Dendritic cell treated with granulocyte-macrophage colony-stimulating factor and Interleukin-4, amounts not matched to agents 40 ng/mL and 50 ng/mL, for 4 days (primary cell): Measurements from ENCODE around the gene NPBWR2.
"Not testable (repeated sequence)": the region's sequence is repeated elsewhere in the genome, so short reads cannot be mapped to it uniquely, and the experiment has no call there.

ENCODE experiments used
- H3K27ac Mint-ChIP-seq: one replicate; pipeline ENCODE4 v1.8.0; 2022; ENCODE audit warnings: mild to moderate bottlenecking, mixed read lengths
- H3K27me3 Mint-ChIP-seq: one replicate; pipeline ENCODE4 v1.8.0; 2022; ENCODE audit warnings: mild to moderate bottlenecking, mixed read lengths
- H3K36me3 Mint-ChIP-seq: one replicate; pipeline ENCODE4 v1.8.0; 2022; ENCODE audit warnings: low read depth, mixed read lengths
- H3K4me1 Mint-ChIP-seq: one replicate; pipeline ENCODE4 v1.8.0; 2022; ENCODE audit warnings: low read depth, mixed read lengths
- H3K4me3 Mint-ChIP-seq: one replicate; pipeline ENCODE4 v1.8.0; 2022; ENCODE audit warnings: mild to moderate bottlenecking, moderate library complexity, mixed read lengths
- H3K9me3 Mint-ChIP-seq: one replicate; pipeline ENCODE4 v1.8.0; 2022; ENCODE audit warnings: mixed read lengths
- intact Hi-C: fragments of 100-400 bp; cut with micrococcal nuclease; formaldehyde crosslinking; loops from one replicate; pipeline ENCODE4 v1.15.0; 2022

NPBWR2 gene

GRCh38 chr20:64136004-64136710, 28.8 kb upstream of the NPBWR2 start:
- Mint-ChIP-seq H3K9me3 (no peaks in the 10 kb centered on the region), H3K27ac (no peak overlapping the region), H3K27me3 (peaks cover 4% of the 10 kb centered on the region), H3K36me3 (no peaks in the 10 kb centered on the region), H3K4me3 (no peak overlapping the region), H3K4me1 (no peaks in the 10 kb centered on the region)
- intact Hi-C loops, result no loop called here

DNA sequence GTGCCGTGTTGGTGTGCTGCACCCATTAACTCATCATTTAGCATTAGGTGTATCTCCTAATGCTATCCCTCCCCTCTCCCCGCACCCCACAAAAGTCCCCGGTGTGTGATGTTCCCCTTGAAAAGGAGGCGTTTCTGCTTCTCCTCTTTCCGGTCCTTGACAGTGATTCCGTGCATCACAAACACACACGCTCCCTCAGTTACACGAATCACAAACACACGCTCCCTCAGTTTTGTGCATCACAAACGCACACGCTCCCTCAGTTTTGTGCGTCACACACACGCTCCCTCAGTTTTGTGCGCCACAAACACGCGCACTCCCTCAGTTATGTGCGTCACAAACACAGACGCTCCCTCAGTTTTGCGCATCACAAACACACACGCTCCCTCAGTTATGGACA, 27.4 kb upstream of the NPBWR2 start:
- intact Hi-C loops, H3K27ac Mint-ChIP-seq, H3K9me3 Mint-ChIP-seq, H3K36me3 Mint-ChIP-seq, H3K4me1 Mint-ChIP-seq, H3K4me3 Mint-ChIP-seq: not testable (repeated sequence)
- peaks cover 14% of the 10 kb centered on the region for H3K27me3 Mint-ChIP-seq

- no peak overlapping the region for H3K27ac Mint-ChIP-seq
- no peaks in the 10 kb centered on the region for H3K36me3 Mint-ChIP-seq
- intact Hi-C loops, result no loop called here
- no peaks in the 10 kb centered on the region for H3K4me1 Mint-ChIP-seq
- no peaks in the 10 kb centered on the region for H3K9me3 Mint-ChIP-seq
- no peak overlapping the region for H3K4me3 Mint-ChIP-seq
- H3K27me3 Mint-ChIP-seq, result peaks cover 20% of the 10 kb centered on the region
These were observed 26.6 kb upstream of the NPBWR2 start for GRCh38 chr20:64133951-64134407.

DNA sequence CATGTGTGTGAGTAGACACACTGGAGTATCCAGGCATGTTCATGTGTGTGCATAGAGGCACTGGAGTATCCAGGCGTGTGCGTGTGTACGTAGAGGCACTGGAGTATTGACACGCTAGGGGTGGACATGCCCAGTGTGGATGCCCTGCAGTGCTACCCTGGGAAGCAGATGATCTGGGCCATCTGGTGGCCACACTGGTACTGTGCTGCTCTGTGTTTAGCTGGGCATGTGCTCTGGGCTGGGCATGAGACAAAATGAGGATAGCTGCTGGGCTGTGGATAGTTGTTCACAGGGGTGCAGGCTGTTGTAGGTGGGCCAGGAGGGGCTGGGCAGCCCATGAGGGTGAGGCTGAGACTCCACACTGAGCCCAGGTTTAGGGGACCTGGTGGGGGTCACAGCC, 24.0 kb upstream of the NPBWR2 start:
- H3K4me1 Mint-ChIP-seq, result no peaks in the 10 kb centered on the region
- H3K27me3 Mint-ChIP-seq, result peaks cover 25% of the 10 kb centered on the region
- H3K27ac Mint-ChIP-seq, result no peak overlapping the region
- intact Hi-C loops, result no loop called here
- H3K4me3 Mint-ChIP-seq, result no peak overlapping the region
- no peaks in the 10 kb centered on the region for H3K9me3 Mint-ChIP-seq
- no peaks in the 10 kb centered on the region for H3K36me3 Mint-ChIP-seq

DNA sequence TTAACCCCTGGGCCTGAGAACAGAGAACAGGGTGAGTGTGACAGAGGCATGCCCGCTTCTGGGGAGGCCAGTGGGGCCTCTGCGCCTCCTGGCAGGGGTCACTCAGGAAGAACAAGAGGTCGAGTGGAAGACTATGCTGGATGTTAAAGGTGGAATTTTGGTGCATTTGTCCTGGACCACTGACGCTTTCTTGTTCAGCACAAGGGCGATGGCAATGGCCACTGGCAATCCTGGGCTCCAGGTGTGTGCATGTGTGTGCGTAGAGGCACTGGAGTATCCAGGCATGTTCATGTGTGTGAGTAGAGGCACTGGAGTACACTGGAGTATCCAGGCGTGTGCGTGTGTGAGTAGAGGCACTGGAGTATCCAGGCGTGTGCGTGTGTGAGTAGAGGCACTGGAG, 23.5 kb upstream of the NPBWR2 start:
- Mint-ChIP-seq H3K9me3 (no peaks in the 10 kb centered on the region), H3K27me3 (peaks cover 25% of the 10 kb centered on the region), H3K4me3 (no peak overlapping the region), H3K36me3 (no peaks in the 10 kb centered on the region), H3K4me1 (no peaks in the 10 kb centered on the region), H3K27ac (no peak overlapping the region)
- intact Hi-C loops, result no loop called here

GRCh38 chr20:64130271-64130670, 22.9 kb upstream of the NPBWR2 start:
- Mint-ChIP-seq H3K4me3 (no peak overlapping the region), H3K4me1 (no peaks in the 10 kb centered on the region), H3K27ac (no peak overlapping the region), H3K27me3 (peaks cover 22% of the 10 kb centered on the region), H3K36me3 (no peaks in the 10 kb centered on the region), H3K9me3 (no peaks in the 10 kb centered on the region)
- intact Hi-C loops, result no loop called here

GRCh38 chr20:64129146-64129782, 21.9 kb upstream of the NPBWR2 start:
- Mint-ChIP-seq H3K27me3 (peaks cover 28% of the 10 kb centered on the region), H3K27ac (no peak overlapping the region), H3K36me3 (no peaks in the 10 kb centered on the region), H3K4me1 (no peaks in the 10 kb centered on the region), H3K4me3 (no peak overlapping the region), H3K9me3 (no peaks in the 10 kb centered on the region)
- intact Hi-C loops, result no loop called here

GRCh38 chr20:64123517-64123916, 16.2 kb upstream of the NPBWR2 start:
- H3K9me3 Mint-ChIP-seq, H3K36me3 Mint-ChIP-seq, H3K4me1 Mint-ChIP-seq, H3K4me3 Mint-ChIP-seq, H3K27ac Mint-ChIP-seq: not testable (repeated sequence)
- intact Hi-C loops, result loop anchor here (5.0 kb wide), 1 partner anchor 141 kb away; the partner anchor contains the start of gene PRPF6
- H3K27me3 Mint-ChIP-seq, result peaks cover 31% of the 10 kb centered on the region

DNA sequence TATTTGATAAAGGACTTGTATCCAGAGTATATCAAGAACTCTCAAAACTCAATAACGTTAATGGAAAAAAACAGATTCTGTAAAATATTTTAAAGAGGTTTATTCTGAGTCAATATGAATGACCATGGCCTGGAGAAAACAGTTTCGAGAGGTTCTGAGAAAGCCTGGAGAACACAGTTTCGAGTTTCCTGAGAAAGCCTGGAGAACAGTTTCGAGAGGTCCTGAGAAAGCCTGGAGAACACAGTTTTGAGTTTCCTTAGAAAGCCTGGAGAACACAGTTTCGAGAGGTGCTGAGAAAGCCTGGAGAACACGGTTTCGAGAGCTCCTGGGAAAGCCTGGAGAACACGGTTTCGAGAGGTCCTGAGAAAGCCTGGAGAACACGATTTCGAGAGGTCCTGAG, 15.6 kb upstream of the NPBWR2 start:
- H3K27ac Mint-ChIP-seq, H3K4me3 Mint-ChIP-seq, H3K9me3 Mint-ChIP-seq, H3K4me1 Mint-ChIP-seq, H3K36me3 Mint-ChIP-seq: not testable (repeated sequence)
- intact Hi-C loops, result loop anchor here (5.0 kb wide), 1 partner anchor 141 kb away; the partner anchor contains the start of gene PRPF6
- peaks cover 28% of the 10 kb centered on the region for H3K27me3 Mint-ChIP-seq

DNA sequence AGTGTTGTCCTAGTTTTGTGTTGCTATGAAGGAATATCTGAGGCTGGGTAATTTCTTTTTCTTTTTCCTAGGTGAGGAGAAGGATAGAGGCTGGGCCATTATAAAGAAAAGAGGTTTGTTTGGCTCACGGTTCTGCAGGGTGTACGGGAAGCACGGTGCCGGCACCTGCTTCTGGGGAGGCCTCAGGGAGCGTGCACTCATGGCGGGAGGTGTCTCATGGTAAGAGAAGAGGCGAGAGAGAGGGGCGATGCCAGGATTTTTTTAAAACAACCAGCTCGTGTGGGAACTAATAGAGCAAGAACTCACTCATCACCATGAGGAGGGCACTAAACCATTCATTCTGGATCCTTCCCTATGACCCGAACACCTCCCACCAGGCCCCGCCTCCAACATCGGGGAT, 14.2 kb upstream of the NPBWR2 start:
- Mint-ChIP-seq H3K9me3 (no peaks in the 10 kb centered on the region), H3K4me1 (peaks cover 6% of the 10 kb centered on the region), H3K4me3 (no peak overlapping the region), H3K27ac (no peak overlapping the region), H3K36me3 (no peaks in the 10 kb centered on the region), H3K27me3 (peaks cover 28% of the 10 kb centered on the region)
- intact Hi-C loops, result loop anchor here (5.0 kb wide), 1 partner anchor 139 kb away; the partner anchor contains the start of gene PRPF6

GRCh38 chr20:64119681-64120341, 12.4 kb upstream of the NPBWR2 start:
- Mint-ChIP-seq H3K9me3 (no peaks in the 10 kb centered on the region), H3K27ac (no peak overlapping the region), H3K27me3 (peaks cover 29% of the 10 kb centered on the region), H3K4me1 (peaks cover 6% of the 10 kb centered on the region), H3K4me3 (no peak overlapping the region), H3K36me3 (no peaks in the 10 kb centered on the region)
- intact Hi-C loops, result loop anchor here (1.0 to 5.0 kb wide), 3 partner anchors 37 to 138 kb away; partner anchors contain the start of gene PRPF6

- no peaks in the 10 kb centered on the region for H3K36me3 Mint-ChIP-seq
- intact Hi-C loops, result no loop called here
- H3K4me3 Mint-ChIP-seq, result no peak overlapping the region
- peaks cover 6% of the 10 kb centered on the region for H3K4me1 Mint-ChIP-seq
- H3K27ac Mint-ChIP-seq, result no peak overlapping the region
- peaks cover 27% of the 10 kb centered on the region for H3K27me3 Mint-ChIP-seq
- H3K9me3 Mint-ChIP-seq, result no peaks in the 10 kb centered on the region
These were observed 11.9 kb upstream of the NPBWR2 start for GRCh38 chr20:64119301-64119680.

DNA sequence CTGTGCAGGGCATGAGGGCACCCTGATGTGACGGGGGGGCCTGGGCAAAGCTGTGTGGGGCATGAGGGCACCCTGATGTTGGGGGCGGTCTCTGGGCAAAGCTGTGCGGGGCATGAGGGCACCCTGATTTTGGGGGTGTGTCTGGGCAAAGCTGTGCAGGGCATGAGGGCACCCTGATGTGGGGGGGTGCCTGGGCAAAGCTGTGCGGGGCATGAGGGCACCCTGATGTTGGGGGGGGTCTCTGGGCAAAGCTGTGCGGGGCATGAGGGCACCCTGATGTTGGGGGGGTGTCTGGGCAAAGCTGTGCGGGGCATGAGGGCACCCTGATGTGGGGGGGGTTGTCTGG, 10.0 kb upstream of the NPBWR2 start:
- H3K4me1 Mint-ChIP-seq, intact Hi-C loops, H3K36me3 Mint-ChIP-seq, H3K9me3 Mint-ChIP-seq, H3K27ac Mint-ChIP-seq, H3K4me3 Mint-ChIP-seq: not testable (repeated sequence)
- peaks cover 21% of the 10 kb centered on the region for H3K27me3 Mint-ChIP-seq
